RWPE2 (cell line): Measurements from ENCODE around the gene IFNA6.

Experiments used
- ATAC-seq: fragments of 200-7000 bp; cut with Tn5 transposase; 3 replicates; pipeline ENCODE4 v1.9.1; 2021; ENCODE audit warnings: low read depth
- DNase-seq: peaks from one replicate; pipeline ENCODE4 v3.0.0-alpha.2; 2020; ENCODE audit warnings: low spot score
- H3K27ac ChIP-seq: fragments of 450-650 bp; 2 replicates; pipeline ENCODE4 v1.5.1; 2017; ENCODE audit warnings: mild to moderate bottlenecking; ENCODE audit not compliant: poor library complexity, severe bottlenecking
- H3K27me3 ChIP-seq: fragments of 250-450 bp; sonication (Bioruptor Pico); 2 replicates; pipeline ENCODE4 v1.5.1; 2021; ENCODE audit warnings: mild to moderate bottlenecking, moderate library complexity; ENCODE audit not compliant: insufficient read depth, poor library complexity, severe bottlenecking
- H3K36me3 ChIP-seq: fragments of 250-450 bp; sonication (Bioruptor Pico); 2 replicates; pipeline ENCODE4 v1.5.1; 2020; ENCODE audit warnings: low read depth, mild to moderate bottlenecking, moderate library complexity
- H3K4me1 ChIP-seq: fragments of 250-450 bp; sonication (Bioruptor Pico); 2 replicates; pipeline ENCODE4 v1.5.1; 2021; ENCODE audit warnings: mild to moderate bottlenecking, moderate library complexity; ENCODE audit not compliant: insufficient read depth, poor library complexity, severe bottlenecking
- H3K4me3 ChIP-seq: fragments of 250-450 bp; sonication (Bioruptor Pico); 2 replicates; pipeline ENCODE4 v1.5.1; 2021; ENCODE audit warnings: mild to moderate bottlenecking, moderate library complexity; ENCODE audit not compliant: severe bottlenecking
- H3K9me3 ChIP-seq: fragments of 250-450 bp; sonication (Bioruptor Pico); 2 replicates; pipeline ENCODE4 v1.5.1; 2021; ENCODE audit warnings: mild to moderate bottlenecking, moderate library complexity; ENCODE audit not compliant: severe bottlenecking
- TF ChIP-seq, protein P1 (sequence below): fragments of 450-650 bp; IDR thresholded peaks from one replicate; pipeline ENCODE4 v1.5.1; 2017; ENCODE audit warnings: mild to moderate bottlenecking, moderate library complexity; ENCODE audit not compliant: poor library complexity, severe bottlenecking

Gene IFNA6

DNA sequence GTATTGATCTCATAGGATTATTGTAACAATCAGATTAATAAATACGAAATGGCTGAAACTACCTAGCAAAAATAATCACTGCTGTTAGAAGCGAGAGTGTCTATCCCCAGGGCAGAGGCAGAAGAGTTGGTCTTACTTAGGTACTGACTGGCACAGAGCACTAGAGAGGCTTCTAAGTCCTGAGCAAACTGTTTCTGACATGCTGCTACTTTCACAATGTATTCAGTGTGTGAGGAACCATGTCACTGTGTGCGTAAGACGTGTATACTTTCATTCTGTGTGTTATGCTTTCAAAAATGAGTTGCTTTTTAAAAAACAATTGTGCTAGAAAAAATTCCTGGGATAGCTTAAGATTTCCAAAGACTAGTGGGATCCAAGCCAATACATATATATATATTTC is 10.0 kb downstream of the IFNA6 start:
- TF ChIP-seq, protein P1, sequence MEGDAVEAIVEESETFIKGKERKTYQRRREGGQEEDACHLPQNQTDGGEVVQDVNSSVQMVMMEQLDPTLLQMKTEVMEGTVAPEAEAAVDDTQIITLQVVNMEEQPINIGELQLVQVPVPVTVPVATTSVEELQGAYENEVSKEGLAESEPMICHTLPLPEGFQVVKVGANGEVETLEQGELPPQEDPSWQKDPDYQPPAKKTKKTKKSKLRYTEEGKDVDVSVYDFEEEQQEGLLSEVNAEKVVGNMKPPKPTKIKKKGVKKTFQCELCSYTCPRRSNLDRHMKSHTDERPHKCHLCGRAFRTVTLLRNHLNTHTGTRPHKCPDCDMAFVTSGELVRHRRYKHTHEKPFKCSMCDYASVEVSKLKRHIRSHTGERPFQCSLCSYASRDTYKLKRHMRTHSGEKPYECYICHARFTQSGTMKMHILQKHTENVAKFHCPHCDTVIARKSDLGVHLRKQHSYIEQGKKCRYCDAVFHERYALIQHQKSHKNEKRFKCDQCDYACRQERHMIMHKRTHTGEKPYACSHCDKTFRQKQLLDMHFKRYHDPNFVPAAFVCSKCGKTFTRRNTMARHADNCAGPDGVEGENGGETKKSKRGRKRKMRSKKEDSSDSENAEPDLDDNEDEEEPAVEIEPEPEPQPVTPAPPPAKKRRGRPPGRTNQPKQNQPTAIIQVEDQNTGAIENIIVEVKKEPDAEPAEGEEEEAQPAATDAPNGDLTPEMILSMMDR = no peak
- no peak for ATAC-seq
- peaks cover 3% of the 10 kb centered on the region for H3K4me1 ChIP-seq
- no peak overlapping the region for H3K27ac ChIP-seq
- peaks cover 2% of the 10 kb centered on the region for H3K9me3 ChIP-seq
- H3K27me3 ChIP-seq = no peaks in the 10 kb centered on the region
- H3K4me3 ChIP-seq = no peak overlapping the region
- no peak for DNase-seq
- H3K36me3 ChIP-seq = no peaks in the 10 kb centered on the region

DNA sequence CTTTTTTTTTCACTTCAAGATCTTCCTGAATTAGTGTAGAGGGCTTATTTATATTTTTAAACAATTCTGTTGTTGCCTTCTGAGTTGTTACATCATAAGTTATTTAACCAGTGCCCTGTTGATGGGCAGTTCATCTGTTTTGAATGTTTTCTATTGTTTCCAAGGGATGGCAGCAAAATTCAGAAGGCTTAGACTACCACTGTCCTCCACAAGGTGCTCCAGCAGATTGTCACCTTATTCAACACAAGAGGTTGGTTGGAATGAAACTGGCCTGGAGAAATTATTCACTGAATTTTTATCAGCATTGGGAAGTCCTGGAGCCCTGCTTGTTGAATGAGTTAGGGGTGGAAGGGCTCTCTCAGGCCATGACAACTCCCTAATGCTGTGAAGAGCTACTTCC is 14.2 kb downstream of the IFNA6 start:
- Histone ChIP-seq H3K36me3 (peaks cover 28% of the 10 kb centered on the region), H3K4me1 (peaks cover 27% of the 10 kb centered on the region)
- no peak for ATAC-seq

DNA sequence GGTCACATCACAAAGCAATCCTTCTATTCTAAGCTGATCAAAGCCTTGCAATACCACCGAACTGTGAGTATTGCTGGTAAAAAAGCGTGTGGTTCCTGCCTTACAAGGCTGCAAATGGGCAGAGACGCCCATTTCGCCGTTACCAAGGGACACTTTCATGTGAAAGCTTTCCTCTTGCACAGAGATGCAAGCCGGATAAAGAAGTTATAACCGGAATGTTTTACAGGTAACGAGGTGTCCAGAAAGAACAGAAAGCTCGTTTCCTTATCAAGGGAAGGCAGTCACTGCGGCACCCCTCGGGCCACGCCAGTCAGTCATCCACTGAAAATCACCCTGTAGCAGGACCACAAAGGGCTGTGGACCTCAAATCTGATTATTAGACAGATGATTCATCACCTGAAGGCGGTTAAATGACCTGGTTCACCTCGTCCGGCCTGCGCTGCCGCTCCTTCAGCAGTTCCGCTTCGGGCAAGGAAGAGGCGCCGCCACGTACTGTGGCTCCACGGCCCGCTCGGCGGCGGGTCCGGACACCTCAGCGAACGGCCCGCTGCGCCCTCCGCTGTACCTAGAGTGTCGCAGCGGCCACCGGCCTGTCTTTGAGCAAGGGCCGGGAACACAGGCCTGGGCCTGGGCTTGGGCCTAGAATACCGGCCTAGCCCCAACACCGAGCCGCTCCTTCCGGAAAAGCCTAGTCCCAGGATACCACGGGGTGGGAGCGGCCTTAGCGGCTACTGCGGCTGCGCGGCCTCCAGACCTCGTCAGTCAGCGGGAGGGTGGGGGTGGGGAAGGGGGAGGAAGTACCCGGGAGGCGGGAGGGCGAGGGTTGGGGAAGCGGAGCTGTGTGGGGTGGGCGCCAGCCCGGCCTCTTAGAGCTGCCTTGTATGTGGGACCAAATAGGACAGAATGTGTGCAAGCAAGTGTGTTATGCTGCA is 15.7 kb downstream of the IFNA6 start, which contains the start of gene KLHL9:
TSS of gene KLHL9 (minus strand) at position 704 of the 932 bp plus-strand sequence. CDS start at position 159, 545 bp downstream.
- no peaks in the 10 kb centered on the region for H3K9me3 ChIP-seq
- TF ChIP-seq, protein P1 = no peak
- ATAC-seq = peak; percentile 90
- H3K27ac ChIP-seq = peak within 1 kb of the TSS; percentile 80
- peak; percentile 91 for DNase-seq
- H3K4me1 ChIP-seq = peaks cover 32% of the 10 kb centered on the region
- H3K36me3 ChIP-seq = peaks cover 43% of the 10 kb centered on the region
- H3K27me3 ChIP-seq = no peaks in the 10 kb centered on the region
- H3K4me3 ChIP-seq = peak within 1 kb of the TSS; percentile 90

More for the DNA sequence above, 14.2 kb downstream of the IFNA6 start:
- TF ChIP-seq, protein P1 = no peak
- no peaks in the 10 kb centered on the region for H3K27me3 ChIP-seq
- no peak overlapping the region for H3K4me3 ChIP-seq
- no peak for DNase-seq
- no peaks in the 10 kb centered on the region for H3K9me3 ChIP-seq
- no peak overlapping the region for H3K27ac ChIP-seq

DNA sequence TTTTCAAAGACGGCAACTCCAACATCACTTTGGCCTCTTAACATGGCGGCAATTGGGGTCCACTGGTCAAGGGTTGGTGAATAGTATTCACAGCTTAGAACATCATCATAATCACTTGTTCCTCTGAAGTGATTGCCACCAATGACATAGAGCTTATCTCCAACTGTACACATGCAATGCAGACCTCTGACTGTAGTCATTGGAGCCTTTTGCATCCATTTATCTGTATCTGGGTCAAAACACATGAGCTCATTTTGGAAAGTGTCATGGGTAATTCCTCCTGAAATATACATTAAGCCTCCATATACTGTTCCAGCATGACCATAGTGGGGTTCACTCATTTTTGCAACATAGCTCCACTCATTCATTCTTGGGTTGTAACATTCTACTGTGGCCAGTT is 17.5 kb downstream of the IFNA6 start:
- peaks cover 50% of the 10 kb centered on the region for H3K36me3 ChIP-seq
- TF ChIP-seq, protein P1 = no peak
- H3K4me3 ChIP-seq = no peak overlapping the region
- H3K4me1 ChIP-seq = peaks cover 35% of the 10 kb centered on the region
- H3K27me3 ChIP-seq = no peaks in the 10 kb centered on the region
- no peak overlapping the region for H3K27ac ChIP-seq
- no peak for ATAC-seq
- H3K9me3 ChIP-seq = no peaks in the 10 kb centered on the region
- DNase-seq = no peak
